AG04450 (cell line): ENCODE measurements around the gene TREX2. TPM values are rescaled to one million over a fixed set of nuclear protein-coding genes. Genes with fewer than 3 reads are reported as not detected.

Experiments
- CTCF ChIA-PET: fragments of 300-600, 350-600 bp; formaldehyde crosslinking; extraction: SDS; loops from one replicate; lab custom pipeline; 2022; ENCODE audit warnings: antibody characterized with exemption, inconsistent platforms; lab: Charles Lee
- POLR2A ChIA-PET: fragments of 350-600 bp; formaldehyde crosslinking; extraction: SDS; loops from one replicate; lab custom pipeline; 2021; ENCODE audit warnings: antibody characterized with exemption, inconsistent platforms; lab: Yijun Ruan, JAX
- DNase-seq: peaks from one replicate; pipeline ENCODE4 v3.0.0-alpha.2; 2011; ENCODE audit warnings: low read depth, low spot score
- H3K27ac ChIP-seq: one replicate; pipeline ENCODE4 v1.5.1; 2012; ENCODE audit warnings: low read depth, low read length, control low read depth
- H3K27me3 ChIP-seq: one replicate; pipeline ENCODE4 v1.6.0; 2012; ENCODE audit warnings: low read length; ENCODE audit not compliant: control insufficient read depth, insufficient read depth
- H3K4me3 ChIP-seq: 2 replicates; pipeline ENCODE4 v1.5.1; 2011; ENCODE audit warnings: mild to moderate bottlenecking, low read depth, low read length, control low read depth
- H3K9me3 ChIP-seq: 2 replicates; pipeline ENCODE4 v1.5.1; 2012; ENCODE audit warnings: low read length; ENCODE audit not compliant: control insufficient read depth, insufficient read depth
- CTCF ChIP-seq: IDR thresholded peaks from 2 replicates; pipeline ENCODE4 v1.5.1; 2011; ENCODE audit warnings: low read depth, low read length, control low read depth, inconsistent platforms
- polyA minus RNA-seq: library from RNA; depleted of rRNA, polyadenylated mRNA; stranded (reverse); fragments of >200 nt; gene quantifications from 2 replicates; pipeline ENCODE4 v1.2.3, GENCODE V29; 2011; rRNA and poly(A)+ RNA removed
- polyA plus RNA-seq: library from polyadenylated mRNA; depleted of rRNA; stranded (reverse); fragments of >200 nt; gene quantifications from 2 replicates; pipeline ENCODE4 v1.2.3, GENCODE V29; 2011; rRNA removed

Gene TREX2
- polyA plus RNA-seq (not detected in 2 replicates), polyA minus RNA-seq (not detected in 2 replicates)

DNA sequence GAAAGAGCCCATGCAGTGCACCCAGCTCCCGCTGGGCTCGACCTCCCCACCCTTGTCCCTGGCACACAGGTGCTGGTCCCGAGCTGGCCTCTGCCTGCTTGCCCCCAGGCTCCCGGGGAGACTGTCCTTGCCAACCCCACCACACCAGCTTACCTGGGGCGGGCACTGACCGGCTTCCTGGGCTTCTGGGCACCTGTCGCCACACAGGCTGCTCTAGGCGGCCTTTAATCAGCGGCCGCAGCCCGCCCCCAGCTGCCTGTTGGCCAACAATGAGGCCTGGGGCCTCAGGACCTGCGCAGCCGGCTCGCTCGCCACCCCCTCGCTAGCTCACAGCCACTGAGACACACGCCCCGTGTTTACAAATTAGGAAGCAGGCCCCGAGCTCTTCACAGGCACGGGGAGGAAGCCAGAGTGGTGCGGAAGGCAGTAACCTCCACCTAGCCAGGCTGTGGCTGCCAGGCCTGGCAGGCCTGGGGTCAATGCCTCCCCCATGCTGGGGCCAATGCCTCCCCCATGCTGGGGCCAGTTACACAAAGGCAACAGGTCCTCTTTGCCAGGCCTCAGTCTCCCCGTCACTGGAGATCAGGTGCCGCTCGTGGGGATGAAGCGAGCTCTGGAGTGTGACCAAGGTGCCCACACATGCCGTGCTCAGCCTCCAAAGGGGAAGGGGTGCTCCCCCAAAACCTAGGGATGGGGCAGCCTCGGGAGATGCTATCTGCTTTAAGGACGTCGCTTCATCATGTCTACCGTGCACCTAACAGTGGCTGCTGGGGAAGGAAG lies at the start of gene TREX2:
Gene TREX2, minus strand, starts transcription at position 201 of the 780 bp plus-strand sequence. CDS start 626 bp downstream, outside the sequence.
- POLR2A ChIA-PET, result no interaction called here
- H3K4me3 ChIP-seq, result no peak within 1 kb of the TSS
- TF ChIP-seq CTCF, result no peak
- DNase-seq, result no peak
- no peaks in the 10 kb centered on the region for H3K9me3 ChIP-seq
- no peaks in the 10 kb centered on the region for H3K27me3 ChIP-seq
- CTCF ChIA-PET, result no interaction called here
- no peak within 1 kb of the TSS for H3K27ac ChIP-seq

GRCh38 chrX:153495362-153495751 lies 49.5 kb upstream of the TREX2 start:
- H3K4me3 ChIP-seq, result peak overlapping the region; percentile 73
- no peak overlapping the region for H3K27ac ChIP-seq
- no peaks in the 10 kb centered on the region for H3K27me3 ChIP-seq
- ChIA-PET CTCF (interaction anchor here (0.6 to 4.8 kb wide), 7 partner anchors 11 to 554 kb away, joined by 3 to 46 read pairs (median 5); partner anchors contain the start of gene HAUS7), POLR2A (interaction anchor here (0.8 to 1.3 kb wide), 2 partner anchors 22 to 25 kb away, joined by 3 read pairs; no protein-coding TSS in a partner anchor)
- H3K9me3 ChIP-seq, result no peaks in the 10 kb centered on the region
- no peak for TF ChIP-seq CTCF
- DNase-seq, result no peak

DNA sequence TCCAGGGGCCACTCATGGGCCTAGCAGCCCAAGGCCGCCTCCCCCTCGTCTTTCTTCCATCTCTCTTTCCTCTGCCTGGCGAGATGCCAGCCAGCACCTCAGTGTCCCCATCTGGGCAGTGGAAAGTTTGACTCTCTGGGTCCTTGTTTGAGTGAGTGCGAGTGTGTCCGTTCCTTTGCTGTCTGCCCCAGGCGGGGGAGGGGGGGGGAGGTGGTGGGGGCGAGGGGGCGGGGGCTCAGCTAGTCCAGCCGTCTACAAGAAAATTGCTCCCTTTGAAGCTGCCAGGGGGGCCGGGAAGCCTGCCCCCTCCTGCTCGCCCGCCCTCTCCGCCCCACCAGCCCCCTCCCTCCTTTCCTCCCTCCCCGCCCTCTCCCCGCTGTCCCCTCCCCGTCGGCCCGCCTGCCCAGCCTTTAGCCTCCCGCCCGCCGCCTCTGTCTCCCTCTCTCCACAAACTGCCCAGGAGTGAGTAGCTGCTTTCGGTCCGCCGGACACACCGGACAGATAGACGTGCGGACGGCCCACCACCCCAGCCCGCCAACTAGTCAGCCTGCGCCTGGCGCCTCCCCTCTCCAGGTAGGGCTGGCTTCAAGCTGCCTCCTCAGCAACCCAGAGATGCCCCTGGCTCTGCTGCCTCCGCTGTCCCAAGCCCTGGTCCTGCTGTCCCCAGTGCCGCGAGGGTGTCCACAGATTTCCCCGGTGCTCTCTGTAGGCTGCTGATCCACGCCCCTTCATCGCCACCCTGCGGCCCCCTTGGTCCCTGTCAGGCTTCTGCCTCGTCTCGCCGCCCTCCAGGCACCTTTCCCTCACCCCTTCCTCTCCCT lies 48.9 kb upstream of the TREX2 start, which contains the start of gene BGN:
Gene BGN, plus strand, starts transcription at position 440 of the 821 bp plus-strand sequence. CDS start 9,652 bp downstream, outside the sequence.
- ChIA-PET CTCF (interaction anchor here (0.6 to 4.8 kb wide), 8 partner anchors 12 to 553 kb away, joined by 3 to 46 read pairs (median 4); partner anchors contain the start of gene HAUS7), POLR2A (interaction anchor here (0.6 to 1.3 kb wide), 4 partner anchors 22 to 920 kb away, joined by 3 to 8 read pairs (median 3); partner anchors contain the start of gene HAUS7)
- peak; percentile 45 for TF ChIP-seq CTCF
- Histone ChIP-seq H3K27ac (peak within 1 kb of the TSS; percentile 31), H3K4me3 (peak within 1 kb of the TSS; percentile 73), H3K27me3 (no peaks in the 10 kb centered on the region), H3K9me3 (no peaks in the 10 kb centered on the region)
- no peak for DNase-seq

GRCh38 chrX:153494061-153494460 lies 48.2 kb upstream of the TREX2 start:
- Histone ChIP-seq H3K4me3 (peak overlapping the region; percentile 49), H3K27me3 (no peaks in the 10 kb centered on the region), H3K9me3 (no peaks in the 10 kb centered on the region), H3K27ac (peak overlapping the region; percentile 31)
- ChIA-PET POLR2A (interaction anchor here (0.6 to 1.1 kb wide), 2 partner anchors 23 to 921 kb away, joined by 3 to 8 read pairs; partner anchors contain the start of gene HAUS7), CTCF (interaction anchor here (0.6 to 4.8 kb wide), 5 partner anchors 13 to 161 kb away, joined by 3 to 46 read pairs (median 9); partner anchors contain the start of gene HAUS7)
- no peak for DNase-seq
- TF ChIP-seq CTCF, result no peak
